ENCODE results near the gene CYP21A2.
"Not testable (repeated sequence)": the region's sequence is repeated elsewhere in the genome, so short reads cannot be mapped to it uniquely, and the experiment has no call there.

The CYP21A2 gene

GRCh38 chr6:32035283-32036013 lies 2.8 kb upstream of the CYP21A2 start:
- DNase-seq: not testable (repeated sequence)

- not testable (repeated sequence) for DNase-seq
These were observed 1.1 kb upstream of the CYP21A2 start for GRCh38 chr6:32037136-32037535.

- DNase-seq: not testable (repeated sequence)
These were observed 663 bp downstream of the CYP21A2 start for GRCh38 chr6:32038878-32039277.

- not testable (repeated sequence) for DNase-seq
These were observed 1.4 kb downstream of the CYP21A2 start for GRCh38 chr6:32039321-32040274.

- not testable (repeated sequence) for DNase-seq
These were observed 2.3 kb downstream of the CYP21A2 start for GRCh38 chr6:32040299-32041049.

- DNase-seq: not testable (repeated sequence)
These were observed 2.8 kb downstream of the CYP21A2 start for GRCh38 chr6:32041050-32041321.

- DNase-seq: not testable (repeated sequence)
These were observed 3.2 kb downstream of the CYP21A2 start for GRCh38 chr6:32041385-32041784.

- not testable (repeated sequence) for DNase-seq
These were observed 4.1 kb downstream of the CYP21A2 start for GRCh38 chr6:32042276-32042675.

- DNase-seq: not testable (repeated sequence)
These were observed 5.6 kb downstream of the CYP21A2 start for GRCh38 chr6:32043589-32044380.

- DNase-seq: not testable (repeated sequence)
These were observed 6.7 kb downstream of the CYP21A2 start for GRCh38 chr6:32044916-32045315.

- DNase-seq: no peak
These were observed 7.7 kb downstream of the CYP21A2 start for GRCh38 chr6:32045811-32046449.

GRCh38 chr6:32046450-32047083 lies 8.4 kb downstream of the CYP21A2 start:
- DNase-seq: no peak

GRCh38 chr6:32047084-32047478 lies 8.9 kb downstream of the CYP21A2 start:
- no peak for DNase-seq

GRCh38 chr6:32047539-32047854 lies 9.3 kb downstream of the CYP21A2 start:
- no peak for DNase-seq

GRCh38 chr6:32047855-32048766 lies 9.9 kb downstream of the CYP21A2 start:
- DNase-seq: peak; percentile 78 to 79

GRCh38 chr6:32049149-32049548 lies 10.9 kb downstream of the CYP21A2 start:
- DNase-seq: not testable (repeated sequence)

- DNase-seq: not testable (repeated sequence)
These were observed 11.5 kb downstream of the CYP21A2 start for GRCh38 chr6:32049736-32050135.

- no peak for DNase-seq
These were observed 12.3 kb downstream of the CYP21A2 start for GRCh38 chr6:32050562-32050961.

- not testable (repeated sequence) for DNase-seq
These were observed 14.4 kb downstream of the CYP21A2 start for GRCh38 chr6:32052626-32053025.

GRCh38 chr6:32053314-32053713 lies 15.1 kb downstream of the CYP21A2 start:
- not testable (repeated sequence) for DNase-seq

Measured in activated CD4-positive, alpha-beta T cell treated with anti-CD3 and anti-CD28 coated beads, Interleukin-2, amount 50 U/mL, for 48 hours (primary cell).